ENCODE results near the gene TUT1.

Gene TUT1

GRCh38 chr11:62610403-62610802, 19.1 kb upstream of the TUT1 start:
- Histone ChIP-seq H3K9ac (no peak overlapping the region), H3K27ac (no peak overlapping the region), H3K27me3 (ENCODE audit: control insufficient read depth, insufficient read depth, low read length) (no peaks in the 10 kb centered on the region), H3K79me2 (no peaks in the 10 kb centered on the region), H3K36me3 (ENCODE audit: control insufficient read depth, insufficient read depth, low read length) (no peaks in the 10 kb centered on the region), H3K4me2 (ENCODE audit: low read length) (no peak overlapping the region), H3K4me3 (ENCODE audit: low read depth, low read length) (no peak overlapping the region), H3K4me1 (no peaks in the 10 kb centered on the region), H2AFZ (no peak overlapping the region), H3K9me3 (ENCODE audit: control insufficient read depth, low read length) (no peaks in the 10 kb centered on the region)
- TF ChIP-seq CTCF (IDR thresholded peaks at IDR 0.05): no peak

GRCh38 chr11:62608776-62609175, 17.5 kb upstream of the TUT1 start:
- Histone ChIP-seq H3K79me2 (no peaks in the 10 kb centered on the region), H3K36me3 (ENCODE audit: control insufficient read depth, insufficient read depth, low read length) (no peaks in the 10 kb centered on the region), H3K4me1 (no peaks in the 10 kb centered on the region), H3K9me3 (ENCODE audit: control insufficient read depth, low read length) (no peaks in the 10 kb centered on the region), H2AFZ (no peak overlapping the region), H3K4me2 (ENCODE audit: low read length) (no peak overlapping the region), H3K27me3 (ENCODE audit: control insufficient read depth, insufficient read depth, low read length) (no peaks in the 10 kb centered on the region), H3K9ac (no peak overlapping the region), H3K27ac (no peak overlapping the region), H3K4me3 (ENCODE audit: low read depth, low read length) (no peak overlapping the region)
- TF ChIP-seq CTCF (IDR thresholded peaks at IDR 0.05): no peak

DNA sequence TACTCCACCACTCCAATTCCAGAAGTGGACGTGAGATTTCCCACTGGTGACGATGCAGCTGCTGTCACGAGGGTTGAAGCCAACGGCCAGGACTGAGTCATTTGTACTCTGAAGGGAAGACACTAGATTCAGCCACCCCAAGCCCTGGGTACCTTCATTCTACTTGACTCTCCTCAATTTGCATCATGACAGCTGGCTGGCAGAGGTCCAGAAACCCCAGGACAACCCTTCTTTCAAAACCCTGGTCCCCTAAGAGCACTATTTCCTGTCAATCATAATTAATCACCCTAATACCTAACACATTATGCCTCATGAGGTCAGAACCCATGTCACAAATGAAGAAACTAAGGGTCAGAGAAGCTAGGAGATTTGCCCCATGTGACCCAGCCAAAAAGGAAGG, 16.4 kb upstream of the TUT1 start:
- Histone ChIP-seq H3K27ac (no peak overlapping the region), H3K79me2 (no peaks in the 10 kb centered on the region), H3K27me3 (ENCODE audit: control insufficient read depth, insufficient read depth, low read length) (no peaks in the 10 kb centered on the region), H3K4me3 (ENCODE audit: low read depth, low read length) (no peak overlapping the region), H3K9ac (no peak overlapping the region), H3K4me2 (ENCODE audit: low read length) (no peak overlapping the region), H3K36me3 (ENCODE audit: control insufficient read depth, insufficient read depth, low read length) (no peaks in the 10 kb centered on the region), H3K4me1 (no peaks in the 10 kb centered on the region), H2AFZ (no peak overlapping the region), H3K9me3 (ENCODE audit: control insufficient read depth, low read length) (no peaks in the 10 kb centered on the region)
- no peak for TF ChIP-seq CTCF (IDR thresholded peaks at IDR 0.05)

DNA sequence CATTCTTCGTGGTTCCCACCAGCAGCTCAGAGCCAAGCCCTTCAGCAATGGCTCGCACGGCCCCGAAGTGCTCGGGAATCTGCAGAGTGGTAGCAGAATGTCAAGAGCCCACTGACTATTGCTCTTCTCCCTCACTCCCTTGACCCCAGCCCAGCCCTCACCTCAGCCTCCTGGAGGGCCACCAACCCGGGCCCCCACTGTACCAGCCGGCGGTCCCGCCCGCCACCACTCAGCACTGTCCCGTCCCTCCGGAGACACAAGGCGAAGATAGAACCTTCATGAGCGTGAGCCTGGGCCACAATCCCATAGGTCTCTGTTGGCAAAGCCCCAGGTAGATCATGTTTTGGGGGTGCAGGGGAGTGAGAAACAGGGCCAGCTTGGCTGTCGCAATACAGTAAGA, 14.6 kb upstream of the TUT1 start:
- Histone ChIP-seq H2AFZ (no peak overlapping the region), H3K36me3 (ENCODE audit: control insufficient read depth, insufficient read depth, low read length) (no peaks in the 10 kb centered on the region), H3K27ac (no peak overlapping the region)

More for the DNA sequence above, 14.6 kb upstream of the TUT1 start:
- Histone ChIP-seq H3K9me3 (ENCODE audit: control insufficient read depth, low read length) (no peaks in the 10 kb centered on the region), H3K9ac (no peak overlapping the region), H3K27me3 (ENCODE audit: control insufficient read depth, insufficient read depth, low read length) (no peaks in the 10 kb centered on the region), H3K4me1 (no peaks in the 10 kb centered on the region), H3K4me2 (ENCODE audit: low read length) (no peak overlapping the region), H3K4me3 (ENCODE audit: low read depth, low read length) (no peak overlapping the region), H3K79me2 (no peaks in the 10 kb centered on the region)
- TF ChIP-seq CTCF (IDR thresholded peaks at IDR 0.05): no peak
